SK-N-MC (cell line): Measurements from ENCODE around the gene FAIM2.

Source experiments
- EZH2 ChIP-seq: fragments of 200-600 bp; sonication (generic); IDR thresholded peaks from one replicate; pipeline ENCODE4 v1.6.1; 2017; ENCODE audit warnings: antibody characterized with exemption
- POLR2AphosphoS5 ChIP-seq: IDR thresholded peaks from 2 replicates; pipeline ENCODE4 v1.6.1; 2012; ENCODE audit warnings: mild to moderate bottlenecking, low read depth, low read length, borderline replicate concordance

- no peak for TF ChIP-seq EZH2
- TF ChIP-seq POLR2AphosphoS5 = no peak
These were observed 2.7 kb downstream of the FAIM2 start for GRCh38 chr12:49901026-49901425.
